BLaER1 treated with 17β-estradiol and CSF1 and Interleukin-3, amounts not matched to agents 10 nM and 100 nM (cell line): ENCODE measurements around the gene SFMBT2.
A peak's percentile ranks its signal among the peaks of the same experiment; 100 is the strongest.

Experiments used
- H3K27ac ChIP-seq, 11 experiments: shearing (Covaris generic); formaldehyde crosslinking; 2 replicates each; pipeline ENCODE4 v1.8.1; 2022
- H3K27me3 ChIP-seq, 11 experiments: shearing (Covaris generic); formaldehyde crosslinking; 2 replicates each; pipeline ENCODE4 v1.8.1; 2022
- H3K36me3 ChIP-seq, 11 experiments: shearing (Covaris generic); formaldehyde crosslinking; 2 replicates each; pipeline ENCODE4 v1.8.1; 2022
- H3K4me1 ChIP-seq, 10 experiments: shearing (Covaris generic); formaldehyde crosslinking; 2 replicates each; pipeline ENCODE4 v1.8.1; 2022
- H3K4me2 ChIP-seq, 11 experiments: shearing (Covaris generic); formaldehyde crosslinking; 2 replicates each; pipeline ENCODE4 v1.8.1; 2022
- H3K4me3 ChIP-seq, 10 experiments: shearing (Covaris generic); formaldehyde crosslinking; 2 replicates each; pipeline ENCODE4 v1.8.1; 2022
- H3K9ac ChIP-seq, 11 experiments: shearing (Covaris generic); formaldehyde crosslinking; 2 replicates each; pipeline ENCODE4 v1.8.1; 2022
- H3K9me3 ChIP-seq, 11 experiments: shearing (Covaris generic); formaldehyde crosslinking; replicated peaks in 1 of 11; 2 replicates each; pipeline ENCODE4 v1.8.1; 2022
- H4K20me1 ChIP-seq, 11 experiments: shearing (Covaris generic); formaldehyde crosslinking; 2 replicates each; pipeline ENCODE4 v1.8.1; 2022
- Cebpa-rat ChIP-seq, 11 experiments: shearing (Covaris generic); IDR thresholded peaks; 2 replicates each; pipeline ENCODE4 v1.8.1; 2022

Gene SFMBT2

GRCh38 chr10:7377614-7378248, 33.1 kb downstream of the SFMBT2 start:
- no peak overlapping the region for H3K27ac ChIP-seq
- peaks cover 3 to 47% (median 34%) of the 10 kb centered on the region in 11 experiments; a peak in 17 of 22 replicates for H4K20me1 ChIP-seq
- no peak overlapping the region for H3K4me2 ChIP-seq
- H3K36me3 ChIP-seq, result peaks cover 45 to 100% (median 99%) of the 10 kb centered on the region in 11 experiments
- peaks cover 30 to 59% (median 49%) of the 10 kb centered on the region in 11 experiments for H3K9me3 ChIP-seq
- no peaks in the 10 kb centered on the region for H3K27me3 ChIP-seq
- peaks cover 0 to 19% (median 13%) of the 10 kb centered on the region in 10 experiments; a peak in 12 of 20 replicates for H3K4me1 ChIP-seq
- H3K4me3 ChIP-seq, result no peak overlapping the region
- no peak overlapping the region for H3K9ac ChIP-seq
- no peak for TF ChIP-seq Cebpa-rat (IDR thresholded peaks at IDR 0.05)

DNA sequence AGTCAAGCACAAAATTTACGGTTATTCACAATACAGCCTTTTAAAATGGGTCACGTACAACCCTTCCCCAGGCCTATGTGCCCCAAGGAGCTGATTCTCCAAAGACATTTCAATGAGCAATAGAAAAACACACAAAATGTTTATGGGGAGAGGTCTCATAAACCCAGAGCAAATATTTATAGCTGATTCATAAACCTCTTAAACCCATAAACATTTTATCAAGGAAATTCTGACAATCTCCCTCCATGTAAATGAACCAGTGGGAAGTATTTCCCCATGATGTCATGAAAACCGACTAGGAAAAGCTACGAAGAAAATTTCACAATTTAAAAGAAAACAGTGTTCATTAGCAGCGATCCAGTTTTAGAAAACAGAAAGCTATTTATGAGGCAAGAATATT, 36.0 kb downstream of the SFMBT2 start:
- Histone ChIP-seq H3K4me1 (peaks cover 0 to 22% (median 13%) of the 10 kb centered on the region in 10 experiments; a peak in 12 of 20 replicates), H3K4me3 (0 out of 20 replicates have a peak overlapping the region, but pooled peaks of 1 of the 10 experiments have one; percentile 1), H3K36me3 (peaks cover 49 to 100% (median 99%) of the 10 kb centered on the region in 11 experiments), H3K9me3 (peaks cover 34 to 67% (median 53%) of the 10 kb centered on the region in 11 experiments), H3K4me2 (no peak overlapping the region), H4K20me1 (peaks cover 0 to 42% (median 4%) of the 10 kb centered on the region in 11 experiments; a peak in 11 of 22 replicates), H3K27ac (no peak overlapping the region), H3K9ac (no peak overlapping the region), H3K27me3 (no peaks in the 10 kb centered on the region)
- TF ChIP-seq Cebpa-rat (IDR thresholded peaks at IDR 0.05), result no peak

GRCh38 chr10:7373039-7373438, 37.8 kb downstream of the SFMBT2 start:
- Histone ChIP-seq H4K20me1 (peaks cover 0 to 30% (median 0%) of the 10 kb centered on the region in 11 experiments; a peak in 8 of 22 replicates), H3K27ac (peak overlapping the region in 4 of 11 experiments; percentile 8 to 55 (median 32); a peak in 4 of 22 replicates)

DNA sequence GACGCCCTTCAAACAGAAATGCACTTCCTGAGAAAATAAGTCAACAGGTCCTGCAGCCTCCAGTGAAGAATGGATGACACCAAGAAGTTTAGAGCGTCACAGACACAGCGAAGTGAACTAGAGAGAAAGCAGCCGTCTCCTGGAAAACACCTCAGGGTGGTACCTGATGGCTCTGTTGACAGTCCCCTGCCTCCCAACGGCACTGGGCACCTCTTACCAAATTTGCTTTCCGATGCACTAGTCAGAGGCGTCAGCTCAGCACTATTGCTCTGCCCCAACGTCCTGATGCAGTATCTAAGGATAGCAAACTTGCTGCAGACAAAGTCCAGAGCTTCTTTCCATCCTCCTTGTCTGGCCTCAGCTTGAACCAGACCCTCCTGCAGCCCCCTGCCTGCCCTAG, 38.3 kb downstream of the SFMBT2 start:
- H3K4me2 ChIP-seq, result peak overlapping the region in 3 of 11 experiments; percentile 6 to 29 (median 22); a peak in 2 of 22 replicates
- TF ChIP-seq Cebpa-rat (IDR thresholded peaks at IDR 0.05), result no peak
- H3K9ac ChIP-seq, result no peak overlapping the region
- no peaks in the 10 kb centered on the region for H3K27me3 ChIP-seq
- H3K36me3 ChIP-seq, result peaks cover 72 to 100% (median 100%) of the 10 kb centered on the region in 11 experiments
- H3K9me3 ChIP-seq, result peaks cover 35 to 60% (median 53%) of the 10 kb centered on the region in 11 experiments
- H3K4me3 ChIP-seq, result no peak overlapping the region
- peak overlapping the region in 4 of 11 experiments; percentile 8 to 55 (median 32); a peak in 4 of 22 replicates for H3K27ac ChIP-seq
- peaks cover 0 to 30% (median 0%) of the 10 kb centered on the region in 11 experiments; a peak in 8 of 22 replicates for H4K20me1 ChIP-seq
- peaks cover 0 to 16% (median 5%) of the 10 kb centered on the region in 10 experiments; a peak in 6 of 20 replicates for H3K4me1 ChIP-seq

More at GRCh38 chr10:7373039-7373438, 37.8 kb downstream of the SFMBT2 start:
- no peaks in the 10 kb centered on the region for H3K27me3 ChIP-seq
- H3K9me3 ChIP-seq, result peaks cover 34 to 63% (median 53%) of the 10 kb centered on the region in 11 experiments
- H3K36me3 ChIP-seq, result peaks cover 67 to 100% (median 100%) of the 10 kb centered on the region in 11 experiments
- H3K4me2 ChIP-seq, result peak overlapping the region in 3 of 11 experiments; percentile 6 to 29 (median 22); a peak in 3 of 22 replicates
- H3K4me3 ChIP-seq, result peak overlapping the region in 3 of 10 experiments; percentile 1 to 37 (median 5); a peak in 3 of 20 replicates
- H3K9ac ChIP-seq, result no peak overlapping the region
- H3K4me1 ChIP-seq, result peaks cover 0 to 16% (median 5%) of the 10 kb centered on the region in 10 experiments; a peak in 6 of 20 replicates
- no peak for TF ChIP-seq Cebpa-rat (IDR thresholded peaks at IDR 0.05)

- Histone ChIP-seq H3K36me3 (peaks cover 85 to 100% (median 100%) of the 10 kb centered on the region in 11 experiments), H4K20me1 (peaks cover 0 to 34% (median 0%) of the 10 kb centered on the region in 11 experiments; a peak in 8 of 22 replicates), H3K9ac (no peak overlapping the region), H3K27me3 (no peaks in the 10 kb centered on the region), H3K27ac (no peak overlapping the region), H3K4me2 (no peak overlapping the region), H3K4me1 (peaks cover 0 to 16% (median 5%) of the 10 kb centered on the region in 10 experiments; a peak in 5 of 20 replicates), H3K4me3 (no peak overlapping the region), H3K9me3 (peaks cover 32 to 58% (median 50%) of the 10 kb centered on the region in 11 experiments)
- TF ChIP-seq Cebpa-rat (IDR thresholded peaks at IDR 0.05), result no peak
Measured at GRCh38 chr10:7370511-7370910, 40.3 kb downstream of the SFMBT2 start.

GRCh38 chr10:7365027-7365745, 45.6 kb downstream of the SFMBT2 start:
- H3K9ac ChIP-seq, result no peak overlapping the region
- no peak overlapping the region for H3K27ac ChIP-seq
- H3K36me3 ChIP-seq, result peaks cover 93 to 100% (median 100%) of the 10 kb centered on the region in 11 experiments
- H4K20me1 ChIP-seq, result peaks cover 0 to 22% (median 0%) of the 10 kb centered on the region in 11 experiments; a peak in 5 of 22 replicates
- H3K4me3 ChIP-seq, result no peak overlapping the region
- no peaks in the 10 kb centered on the region for H3K4me1 ChIP-seq
- no peaks in the 10 kb centered on the region for H3K27me3 ChIP-seq
- TF ChIP-seq Cebpa-rat (IDR thresholded peaks at IDR 0.05), result no peak
- H3K9me3 ChIP-seq, result peaks cover 32 to 74% (median 69%) of the 10 kb centered on the region in 11 experiments
- no peak overlapping the region for H3K4me2 ChIP-seq

GRCh38 chr10:7364474-7364873, 46.4 kb downstream of the SFMBT2 start:
- Histone ChIP-seq H3K27me3 (no peaks in the 10 kb centered on the region), H3K4me1 (no peaks in the 10 kb centered on the region), H3K4me3 (no peak overlapping the region), H3K9me3 (peaks cover 32 to 81% (median 75%) of the 10 kb centered on the region in 11 experiments), H3K4me2 (no peak overlapping the region), H3K9ac (no peak overlapping the region), H3K27ac (no peak overlapping the region), H3K36me3 (peaks cover 90 to 100% (median 100%) of the 10 kb centered on the region in 11 experiments), H4K20me1 (peaks cover 0 to 29% (median 0%) of the 10 kb centered on the region in 11 experiments; a peak in 5 of 22 replicates)
- no peak for TF ChIP-seq Cebpa-rat (IDR thresholded peaks at IDR 0.05)

DNA sequence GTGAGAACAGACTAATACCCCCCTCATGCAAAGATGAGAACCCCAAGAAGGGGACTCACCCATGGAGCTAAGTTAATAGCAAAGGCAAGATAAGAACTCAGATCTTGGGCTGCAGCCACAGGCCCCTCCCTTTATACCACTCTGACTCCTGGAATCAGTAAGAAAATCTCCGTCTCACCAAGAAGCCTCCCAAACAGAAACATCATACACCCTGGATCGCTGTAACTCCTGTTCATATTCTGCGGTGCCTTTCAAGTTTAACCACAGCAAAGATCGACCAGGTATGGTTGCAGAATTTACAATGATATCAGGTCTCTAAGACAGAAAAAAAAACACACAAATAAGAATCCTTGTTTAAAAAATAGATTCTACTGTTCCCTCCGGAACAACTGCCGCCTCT, 47.1 kb downstream of the SFMBT2 start:
- H3K4me1 ChIP-seq, result no peaks in the 10 kb centered on the region
- no peak overlapping the region for H3K4me2 ChIP-seq
- peaks cover 83 to 100% (median 100%) of the 10 kb centered on the region in 11 experiments for H3K36me3 ChIP-seq
- H3K9me3 ChIP-seq, result peaks cover 36 to 89% (median 83%) of the 10 kb centered on the region in 11 experiments
- TF ChIP-seq Cebpa-rat (IDR thresholded peaks at IDR 0.05), result no peak
- H3K27me3 ChIP-seq, result no peaks in the 10 kb centered on the region
- H3K27ac ChIP-seq, result no peak overlapping the region
- H3K4me3 ChIP-seq, result no peak overlapping the region
- peaks cover 0 to 37% (median 6%) of the 10 kb centered on the region in 11 experiments; a peak in 10 of 22 replicates for H4K20me1 ChIP-seq
- no peak overlapping the region for H3K9ac ChIP-seq
